H1 (cell line): ENCODE results near the gene TUT4. TPM values are rescaled to one million over a fixed set of nuclear protein-coding genes. Genes with fewer than 3 reads are reported as not detected.

Source experiments
- CTCF ChIA-PET: fragments of 300-600 bp; sonication (Branson Sonifier 250); formaldehyde crosslinking; loops from one replicate; lab custom pipeline; 2021; ENCODE audit not compliant: partially characterized antibody; lab: Charles Lee
- POLR2A ChIA-PET: fragments of 300-600 bp; sonication (Branson Sonifier 250); formaldehyde crosslinking; loops from one replicate; lab custom pipeline; 2021; ENCODE audit warnings: inconsistent platforms; ENCODE audit not compliant: partially characterized antibody; lab: Charles Lee
- DNase-seq, 2 experiments: peaks; one replicate each; pipeline versions ENCODE4 v3.0.0 to v3.0.0-alpha.2; 2010 to 2022; ENCODE audit warnings: low spot score in 2 of 2, low read depth in 1 of 2, mixed read lengths in 1 of 2
- FAIRE-seq: peaks from 2 replicates; lab custom pipeline; 2011; peaks lifted over from hg19 to GRCh38; lab: Jason Lieb, UNC
- H2AFZ ChIP-seq: 2 replicates; pipeline ENCODE4 v1.8.1; 2012; ENCODE audit warnings: low read length, inconsistent platforms
- H2AK5ac ChIP-seq: 2 replicates; pipeline ENCODE4 v1.6.1; 2013; ENCODE audit warnings: low read depth, low read length
- H2BK120ac ChIP-seq: replicated peaks from 2 replicates; pipeline ENCODE3; 2013; ENCODE audit warnings: low read depth, low read length, inconsistent platforms
- H2BK12ac ChIP-seq: 2 replicates; pipeline ENCODE4 v1.6.1; 2013; ENCODE audit warnings: low read depth, low read length
- H2BK15ac ChIP-seq: 2 replicates; pipeline ENCODE4 v1.6.1; 2013; ENCODE audit warnings: low read length
- H2BK20ac ChIP-seq: 2 replicates; pipeline ENCODE4 v1.6.1; 2013; ENCODE audit warnings: low read length
- H2BK5ac ChIP-seq: 2 replicates; pipeline ENCODE4 v1.6.1; 2013; ENCODE audit warnings: low read depth, low read length
- H3K14ac ChIP-seq: 2 replicates; pipeline ENCODE4 v1.6.1; 2013; ENCODE audit warnings: inconsistent platforms; ENCODE audit not compliant: insufficient read length
- H3K18ac ChIP-seq: 2 replicates; pipeline ENCODE4 v1.6.1; 2013; ENCODE audit warnings: low read length; ENCODE audit errors: extremely low read depth
- H3K23ac ChIP-seq: 2 replicates; pipeline ENCODE4 v1.6.1; 2013; ENCODE audit warnings: inconsistent platforms; ENCODE audit not compliant: insufficient read length
- H3K23me2 ChIP-seq: 2 replicates; pipeline ENCODE4 v1.6.1; 2013; ENCODE audit warnings: low read depth, low read length
- H3K27ac ChIP-seq: 2 replicates; pipeline ENCODE4 v1.6.1; 2011; ENCODE audit warnings: low read depth, low read length, inconsistent platforms
- H3K27me3 ChIP-seq, 4 experiments: replicated peaks in 1 of 4; 1 replicate in 1 of 4; 2 replicates in 3 of 4; pipeline versions ENCODE4 v1.6.1 to v1.8.1; 2011 to 2013; ENCODE audit warnings: low read length in 3 of 4, mild to moderate bottlenecking in 3 of 4, inconsistent platforms in 2 of 4, mixed read lengths in 2 of 4, moderate library complexity in 1 of 4; ENCODE audit not compliant: control insufficient read depth in 3 of 4, insufficient read depth in 3 of 4; ENCODE audit errors: extremely low read depth in 1 of 4
- H3K36me3 ChIP-seq, 4 experiments: 2 replicates each; pipeline versions ENCODE4 v1.6.1 to v1.8.1; 2011 to 2013; ENCODE audit warnings: mild to moderate bottlenecking in 4 of 4, low read length in 3 of 4, moderate library complexity in 2 of 4, control low read depth in 1 of 4, inconsistent platforms in 1 of 4; ENCODE audit not compliant: insufficient read depth in 4 of 4, control insufficient read depth in 2 of 4
- H3K4ac ChIP-seq: replicated peaks from 2 replicates; pipeline ENCODE3; 2013; ENCODE audit warnings: low read length, low read depth, mixed read lengths, inconsistent platforms; ENCODE audit not compliant: insufficient read length
- H3K4me1 ChIP-seq, 4 experiments: replicated peaks in 1 of 4; 1 replicate in 1 of 4; 2 replicates in 3 of 4; pipeline versions ENCODE4 v1.6.1 to v1.8.1; 2011 to 2013; ENCODE audit warnings: low read length in 3 of 4, inconsistent platforms in 2 of 4, mixed read lengths in 1 of 4; ENCODE audit not compliant: insufficient read depth in 4 of 4, control insufficient read depth in 3 of 4
- H3K4me2 ChIP-seq, 2 experiments: 2 replicates each; pipeline versions ENCODE4 v1.6.1 to v1.8.1; 2011 to 2013; ENCODE audit warnings: low read depth in 2 of 2, low read length in 2 of 2, control low read depth in 1 of 2, inconsistent platforms in 1 of 2, mild to moderate bottlenecking in 1 of 2; ENCODE audit not compliant: insufficient read depth in 1 of 2
- H3K4me3 ChIP-seq, 4 experiments: fragments of 200-600, 300-600 bp in 1 of 4; sonication (generic), shearing (Covaris generic), sonication (Bioruptor Twin) in 1 of 4; 2 replicates each; pipeline versions ENCODE4 v1.5.1 to v1.8.1; 2011 to 2016; ENCODE audit warnings: low read length in 4 of 4, low read depth in 3 of 4, control low read depth in 2 of 4, inconsistent platforms in 2 of 4, mild to moderate bottlenecking in 2 of 4, mixed read lengths in 1 of 4, moderate library complexity in 1 of 4; ENCODE audit not compliant: insufficient read depth in 2 of 4; ENCODE audit errors: extremely low read depth in 1 of 4
- H3K56ac ChIP-seq: replicated peaks from 2 replicates; pipeline ENCODE3; 2013; ENCODE audit warnings: low read depth, mild to moderate bottlenecking, mixed read lengths, low read length, inconsistent platforms; ENCODE audit not compliant: insufficient read length
- H3K79me1 ChIP-seq: 2 replicates; pipeline ENCODE4 v1.6.1; 2013; ENCODE audit warnings: low read depth, low read length, control low read depth
- H3K79me2 ChIP-seq, 2 experiments: 2 replicates each; pipeline versions ENCODE4 v1.6.1 to v1.8.1; 2012 to 2013; ENCODE audit warnings: low read length in 2 of 2, mild to moderate bottlenecking in 2 of 2, inconsistent platforms in 1 of 2; ENCODE audit not compliant: insufficient read depth in 2 of 2, control insufficient read depth in 1 of 2
- H3K9ac ChIP-seq, 4 experiments: replicated peaks in 1 of 4; 1 replicate in 1 of 4; 2 replicates in 3 of 4; pipeline versions ENCODE4 v1.6.1 to v1.8.1; 2011 to 2013; ENCODE audit warnings: low read depth in 3 of 4, low read length in 3 of 4, control low read depth in 2 of 4, mild to moderate bottlenecking in 2 of 4, moderate library complexity in 2 of 4, inconsistent platforms in 1 of 4; ENCODE audit errors: extremely low read depth in 1 of 4
- H3K9me3 ChIP-seq, 2 experiments: 2 replicates each; pipeline versions ENCODE4 v1.6.1 to v1.8.1; 2012 to 2013; ENCODE audit warnings: mild to moderate bottlenecking in 2 of 2, moderate library complexity in 2 of 2, control low read depth in 1 of 2, inconsistent platforms in 1 of 2, low read depth in 1 of 2, low read length in 1 of 2, mixed read lengths in 1 of 2; ENCODE audit not compliant: insufficient read depth in 2 of 2
- H4K20me1 ChIP-seq, 2 experiments: replicated peaks in 1 of 2; 2 replicates each; pipeline versions ENCODE3 to v1.8.1; 2011 to 2013; ENCODE audit warnings: inconsistent platforms in 2 of 2, low read length in 2 of 2, mild to moderate bottlenecking in 1 of 2; ENCODE audit not compliant: insufficient read depth in 2 of 2, control insufficient read depth in 1 of 2
- H4K5ac ChIP-seq: 2 replicates; pipeline ENCODE4 v1.6.1; 2013; ENCODE audit warnings: low read length, low read depth, mixed read lengths, inconsistent platforms; ENCODE audit not compliant: insufficient read length
- H4K8ac ChIP-seq: 2 replicates; pipeline ENCODE4 v1.8.0; 2013; ENCODE audit warnings: mild to moderate bottlenecking, moderate library complexity, low read length, inconsistent platforms; ENCODE audit not compliant: insufficient read depth; ENCODE audit errors: extremely low read depth
- H4K91ac ChIP-seq: replicated peaks from 2 replicates; pipeline ENCODE3; 2013; ENCODE audit warnings: low read length, mixed read lengths, inconsistent platforms; ENCODE audit not compliant: insufficient read length
- ASH2L ChIP-seq: fragments of 200-600, 300-600 bp; sonication (generic); IDR thresholded peaks from one replicate; pipeline ENCODE4 v1.7.1; 2017; ENCODE audit warnings: low read length
- CBX8 ChIP-seq: fragments of 300-800, 300-1000 bp; sonication (generic); IDR thresholded peaks from 2 replicates; pipeline ENCODE4 v1.7.1; 2016; ENCODE audit warnings: low read depth, low read length, borderline replicate concordance
- CEBPB ChIP-seq: IDR thresholded peaks from 2 replicates; pipeline ENCODE4 v1.6.1; 2012; ENCODE audit warnings: low read depth, low read length
- EGR1 ChIP-seq: IDR thresholded peaks from 2 replicates; pipeline ENCODE4 v1.6.1; 2011; ENCODE audit warnings: low read depth, low read length, borderline replicate concordance
- KDM1A ChIP-seq: fragments of 200-600, 300-600 bp; sonication (generic); IDR thresholded peaks from 2 replicates; pipeline ENCODE4 v1.7.1; 2016; ENCODE audit warnings: mild to moderate bottlenecking, low read length, borderline replicate concordance
- KDM4A ChIP-seq: IDR thresholded peaks from one replicate; pipeline ENCODE4 v1.7.1; 2012; ENCODE audit warnings: low read depth, mild to moderate bottlenecking, moderate library complexity, low read length, inconsistent platforms; ENCODE audit not compliant: severe bottlenecking
- MAX ChIP-seq: IDR thresholded peaks from 2 replicates; pipeline ENCODE4 v1.6.1; 2012; ENCODE audit warnings: inconsistent platforms
- NRF1 ChIP-seq: IDR thresholded peaks from 2 replicates; pipeline ENCODE4 v1.6.1; 2011; ENCODE audit warnings: mild to moderate bottlenecking, low read depth, low read length, improper control_type of control experiment
- PHF8 ChIP-seq: fragments of 200-600 bp; sonication (generic); conservative IDR thresholded peaks from 2 replicates; pipeline ENCODE4 v1.7.1; 2012; ENCODE audit warnings: low read depth, mild to moderate bottlenecking, inconsistent platforms, low read length, moderate library complexity
- SIN3A ChIP-seq, 2 experiments: IDR thresholded peaks in 1 of 2; conservative IDR thresholded peaks in 1 of 2; 2 replicates each; pipeline ENCODE4 v1.6.1; 2011 to 2012; ENCODE audit warnings: low read length in 2 of 2, improper control_type of control experiment in 1 of 2, low read depth in 1 of 2, mild to moderate bottlenecking in 1 of 2
- SP2 ChIP-seq: IDR thresholded peaks from 2 replicates; pipeline ENCODE4 v1.6.1; 2012; ENCODE audit warnings: mild to moderate bottlenecking, low read length, inconsistent platforms
- SP4 ChIP-seq: IDR thresholded peaks from 2 replicates; pipeline ENCODE4 v1.6.1; 2012; ENCODE audit warnings: low read length, inconsistent platforms
- SUZ12 ChIP-seq: fragments of 200-600 bp; sonication (generic); IDR thresholded peaks from 2 replicates; pipeline ENCODE4 v1.6.1; 2012; ENCODE audit warnings: mild to moderate bottlenecking, inconsistent platforms, low read length, moderate library complexity, mixed read lengths
- ZNF274 ChIP-seq: IDR thresholded peaks from 2 replicates; pipeline ENCODE4 v1.7.0; 2012; ENCODE audit warnings: low read length, borderline replicate concordance; ENCODE audit errors: extremely low read depth
- WGBS, 2 experiments: shearing (Covaris generic) in 1 of 2; methylation state at CpG; one replicate each; pipeline versions ENCODE4 v1.1.6 to v1.1.7; 2013 to 2015; ENCODE audit warnings: low lambda C conversion rate in 2 of 2, mixed read lengths in 2 of 2, inconsistent platforms in 1 of 2, low coverage in 1 of 2, missing lambda C conversion rate in 1 of 2; ENCODE audit not compliant: insufficient replicate concordance in 2 of 2, insufficient coverage in 1 of 2, insufficient read length in 1 of 2; ENCODE audit errors: extremely low coverage in 1 of 2, missing lambda C conversion rate in 1 of 2; 5-methylcytosine and 5-hydroxymethylcytosine counted together
- polyA plus RNA-seq, 7 experiments: library from polyadenylated mRNA; depleted of rRNA in 3 of 7; stranded (reverse) in 5 of 7; unstranded in 2 of 7; fragments of >200 nt in 5 of 7; fragments of 200-250 nt in 2 of 7; gene quantifications; 1 replicate in 5 of 7; 2 replicates in 1 of 7; 4 replicates in 1 of 7; pipeline versions ENCODE4 v1.2.1 to v1.2.3, GENCODE V29; 2011 to 2013; ENCODE audit warnings: missing spikeins in 2 of 7, mixed read lengths in 2 of 7
- total RNA-seq: library from RNA; stranded (reverse); fragmentation: NEBNext Ultra II Directional; extraction: Animal tissue kit (Norgen Biotek cat#: 25700); gene quantifications from 2 replicates; pipeline ENCODE4 v1.2.1, GENCODE V29; 2021

TUT4 gene
- total and polyA plus RNA-seq, 2 of the 8 experiments (the other 6 are each of a cell fraction or from before 2014, with no cell fraction given) = 54.5 to 63.3 TPM

GRCh38 chr1:52582116-52582696 lies 29.3 kb upstream of the TUT4 start:
- Histone ChIP-seq H3K4me1 (no peaks in the 10 kb centered on the region), H2BK15ac (no peak overlapping the region), H3K14ac (no peak overlapping the region), H2BK120ac (no peak overlapping the region), H3K79me1 (no peaks in the 10 kb centered on the region), H3K56ac (no peak overlapping the region), H3K36me3 (no peaks in the 10 kb centered on the region), H3K79me2 (no peaks in the 10 kb centered on the region), H3K27me3 (no peaks in the 10 kb centered on the region; a peak in 1 of 7 replicates), H4K20me1 (no peaks in the 10 kb centered on the region), H3K23ac (no peak overlapping the region), H3K9me3 (no peaks in the 10 kb centered on the region), H3K27ac (no peak overlapping the region), H3K18ac (no peak overlapping the region), H2AK5ac (no peak overlapping the region), H4K91ac (no peak overlapping the region), H4K8ac (no peak overlapping the region), H3K4ac (no peak overlapping the region), H3K23me2 (no peaks in the 10 kb centered on the region), H3K9ac (no peak overlapping the region), H2BK5ac (no peak overlapping the region), H2BK20ac (no peak overlapping the region), H4K5ac (no peak overlapping the region), H2AFZ (no peak overlapping the region), H3K4me3 (no peak overlapping the region), H2BK12ac (no peak overlapping the region), H3K4me2 (no peak overlapping the region)
- ChIA-PET CTCF (interaction anchor here (0.8 kb wide), 1 partner anchor 38 kb away, joined by 3 read pairs; no protein-coding TSS in a partner anchor), POLR2A (no interaction called here)
- no peak for DNase-seq
- FAIRE-seq = no peak
- 89% methylated on average over 10 of the region's 10 CpGs; no CpG with 5 or more reads in 1 of the 2 experiments for WGBS, 2 experiments
- TF ChIP-seq PHF8 (no peak), NRF1 (no peak), ASH2L (no peak), SIN3A (conservative IDR thresholded peaks at IDR 0.05 in 1 of 2, IDR thresholded peaks at IDR 0.05 in 1 of 2; ENCODE audit: low read depth in 1 of 2, low read length in 2 of 2) (no peak), MAX (no peak), SP2 (no peak), ZNF274 (no peak), EGR1 (no peak), CBX8 (no peak), CEBPB (no peak), KDM4A (no peak), SP4 (no peak), SUZ12 (no peak), KDM1A (no peak)
